IMR-90 (cell line): ENCODE results near the gene ST6GALNAC2. TPM values are rescaled to one million over a fixed set of nuclear protein-coding genes. Genes with fewer than 3 reads are reported as not detected.
A peak's percentile ranks its signal among the peaks of the same experiment; 100 is the strongest.

Experiments
- ATAC-seq: fragments of 200-7000 bp; cut with Tn5 transposase; 2 replicates; pipeline ENCODE4 v1.9.1; 2020; ENCODE audit warnings: low read depth, mild to moderate bottlenecking, moderate library complexity
- BruUV-seq: library from RNA; stranded (reverse); fragments of 400-500 nt; replicated peaks from 2 replicates; lab custom pipeline; 2021; lab: Mats Ljungman, UMichigan
- CTCF ChIA-PET: fragments of 300-600 bp; formaldehyde crosslinking; extraction: SDS; loops from one replicate; lab custom pipeline; 2021; ENCODE audit warnings: antibody characterized with exemption; lab: Yijun Ruan, JAX
- POLR2A ChIA-PET: fragments of 300-600 bp; sonication (Branson Sonifier 250); formaldehyde crosslinking; loops from one replicate; lab custom pipeline; 2022; ENCODE audit warnings: antibody characterized with exemption; ENCODE audit not compliant: unreplicated experiment; lab: Charles Lee
- DNase-seq: peaks from one replicate; pipeline ENCODE4 v3.0.0; 2013
- H2AFZ ChIP-seq: replicated peaks from 2 replicates; pipeline ENCODE3; 2013; ENCODE audit warnings: low read length, mild to moderate bottlenecking; ENCODE audit not compliant: poor library complexity
- H2AK5ac ChIP-seq: 2 replicates; pipeline ENCODE4 v1.6.1; 2013; ENCODE audit warnings: low read depth, low read length, inconsistent platforms
- H2AK9ac ChIP-seq: replicated peaks from 2 replicates; pipeline ENCODE3; 2013; ENCODE audit warnings: mild to moderate bottlenecking, low read depth, low read length, moderate library complexity; ENCODE audit not compliant: poor library complexity
- H2BK120ac ChIP-seq: 2 replicates; pipeline ENCODE4 v1.6.1; 2013; ENCODE audit warnings: low read depth, low read length, inconsistent platforms
- H2BK15ac ChIP-seq: 3 replicates; pipeline ENCODE4 v1.6.1; 2013; ENCODE audit warnings: low read depth, low read length, inconsistent platforms
- H2BK20ac ChIP-seq: 2 replicates; pipeline ENCODE4 v1.6.1; 2013; ENCODE audit warnings: low read depth, mild to moderate bottlenecking, inconsistent platforms, low read length, moderate library complexity
- H2BK5ac ChIP-seq: 2 replicates; pipeline ENCODE4 v1.6.1; 2013; ENCODE audit warnings: mild to moderate bottlenecking, low read depth, low read length, inconsistent platforms; ENCODE audit not compliant: poor library complexity, severe bottlenecking
- H3K14ac ChIP-seq: replicated peaks from 2 replicates; pipeline ENCODE4 v1.6.1; 2013; ENCODE audit warnings: low read depth, low read length, inconsistent platforms
- H3K18ac ChIP-seq: 2 replicates; pipeline ENCODE4 v1.6.1; 2013; ENCODE audit warnings: low read depth, low read length, control low read depth
- H3K23ac ChIP-seq: 2 replicates; pipeline ENCODE4 v1.6.1; 2013; ENCODE audit warnings: low read depth, low read length, inconsistent platforms
- H3K27ac ChIP-seq: 2 replicates; pipeline ENCODE4 v1.5.1; 2013; ENCODE audit warnings: mild to moderate bottlenecking, control low read depth, low read length; ENCODE audit not compliant: insufficient read depth
- H3K27me3 ChIP-seq: 2 replicates; pipeline ENCODE4 v1.6.1; 2013; ENCODE audit warnings: low read length; ENCODE audit not compliant: control insufficient read depth, insufficient read depth
- H3K36me3 ChIP-seq: 2 replicates; pipeline ENCODE4 v1.6.1; 2013; ENCODE audit warnings: low read length, mixed read lengths; ENCODE audit not compliant: control insufficient read depth, insufficient read depth
- H3K4ac ChIP-seq: 2 replicates; pipeline ENCODE4 v1.6.1; 2013; ENCODE audit warnings: low read depth, low read length, inconsistent platforms
- H3K4me1 ChIP-seq: 2 replicates; pipeline ENCODE4 v1.6.1; 2013; ENCODE audit warnings: low read length, mixed read lengths; ENCODE audit not compliant: control insufficient read depth, insufficient read depth
- H3K4me2 ChIP-seq: 2 replicates; pipeline ENCODE4 v1.6.1; 2013; ENCODE audit warnings: low read depth, mild to moderate bottlenecking, control low read depth, low read length, moderate library complexity
- H3K4me3 ChIP-seq: 2 replicates; pipeline ENCODE4 v1.5.1; 2013; ENCODE audit warnings: low read depth, mild to moderate bottlenecking, control low read depth, low read length, moderate library complexity; ENCODE audit not compliant: insufficient read depth
- H3K56ac ChIP-seq: 2 replicates; pipeline ENCODE4 v1.6.1; 2013; ENCODE audit warnings: low read length, inconsistent platforms; ENCODE audit not compliant: insufficient read depth; ENCODE audit errors: extremely low read depth
- H3K79me1 ChIP-seq, 2 experiments: 2 replicates each; pipeline ENCODE4 v1.6.1; 2013; ENCODE audit warnings: low read length in 2 of 2, inconsistent platforms in 1 of 2, low read depth in 1 of 2
- H3K9ac ChIP-seq: 2 replicates; pipeline ENCODE4 v1.6.1; 2013; ENCODE audit warnings: low read depth, low read length, control low read depth
- H3K9me1 ChIP-seq: 2 replicates; pipeline ENCODE4 v1.6.1; 2013; ENCODE audit warnings: low read length, inconsistent platforms; ENCODE audit not compliant: insufficient read depth
- H3K9me3 ChIP-seq: 2 replicates; pipeline ENCODE4 v1.6.1; 2013; ENCODE audit warnings: low read length; ENCODE audit not compliant: control insufficient read depth, insufficient read depth
- H4K20me1 ChIP-seq: 2 replicates; pipeline ENCODE4 v1.6.1; 2013; ENCODE audit warnings: low read length, inconsistent platforms; ENCODE audit not compliant: insufficient read depth
- H4K5ac ChIP-seq: 2 replicates; pipeline ENCODE4 v1.6.1; 2013; ENCODE audit warnings: mild to moderate bottlenecking, low read depth, low read length, control low read depth
- H4K8ac ChIP-seq, 2 experiments: 2 replicates each; pipeline ENCODE4 v1.6.1; 2013; ENCODE audit warnings: low read depth in 2 of 2, low read length in 2 of 2, control low read depth in 1 of 2, inconsistent platforms in 1 of 2
- H4K91ac ChIP-seq: 2 replicates; pipeline ENCODE4 v1.6.1; 2013; ENCODE audit warnings: low read depth, low read length, inconsistent platforms; ENCODE audit not compliant: insufficient read depth
- MAFK ChIP-seq: IDR thresholded peaks from 2 replicates; pipeline ENCODE4 v1.6.1; 2012; ENCODE audit warnings: low read depth, low read length, improper control_type of control experiment
- WGBS, 2 experiments: methylation state at CpG; one replicate each; pipeline versions ENCODE4 v1.1.5 to v1.1.7; 2013; ENCODE audit warnings: missing lambda C conversion rate in 2 of 2; ENCODE audit not compliant: insufficient read length in 1 of 2; ENCODE audit errors: extremely low coverage in 2 of 2; 5-methylcytosine and 5-hydroxymethylcytosine counted together
- dilution Hi-C: fragments of 300-500 bp; cut with HindIII; formaldehyde crosslinking; loops from one replicate; pipeline ENCODE4 v1.14.3; 2018; ENCODE audit warnings: low sequenced_read_pairs; ENCODE audit not compliant: unreplicated experiment
- in situ Hi-C: fragments of 300-500 bp; cut with MboI; formaldehyde crosslinking; loops from 3 replicates; pipeline ENCODE4 v1.14.3; 2019; ENCODE audit warnings: low sequenced_read_pairs, inconsistent platforms, mixed read lengths
- intact Hi-C: fragments of 100-400 bp; cut with micrococcal nuclease; formaldehyde crosslinking; loops from 2 replicates; pipeline ENCODE4 v1.10.0; 2022
- polyA plus RNA-seq, 3 experiments: library from polyadenylated mRNA; depleted of rRNA; stranded (reverse); fragments of >200 nt; gene quantifications; 2 replicates each; pipeline ENCODE4 v1.2.3, GENCODE V29; 2012; ENCODE audit warnings: low replicate concordance in 1 of 3
- total RNA-seq: library from RNA; depleted of rRNA; stranded (reverse); fragments of >200 nt; gene quantifications from 2 replicates; pipeline ENCODE4 v1.2.3, GENCODE V29; 2012
- TF ChIP-seq, protein P1 (sequence below): conservative IDR thresholded peaks from 2 replicates; pipeline ENCODE4 v1.5.1; 2012; ENCODE audit warnings: mild to moderate bottlenecking, low read depth, low read length, improper control_type of control experiment

ST6GALNAC2 gene
- total and polyA plus RNA-seq, 2 of the 4 experiments (the other 2 are of a cell fraction), result 0.10 TPM; not detected in 1

DNA sequence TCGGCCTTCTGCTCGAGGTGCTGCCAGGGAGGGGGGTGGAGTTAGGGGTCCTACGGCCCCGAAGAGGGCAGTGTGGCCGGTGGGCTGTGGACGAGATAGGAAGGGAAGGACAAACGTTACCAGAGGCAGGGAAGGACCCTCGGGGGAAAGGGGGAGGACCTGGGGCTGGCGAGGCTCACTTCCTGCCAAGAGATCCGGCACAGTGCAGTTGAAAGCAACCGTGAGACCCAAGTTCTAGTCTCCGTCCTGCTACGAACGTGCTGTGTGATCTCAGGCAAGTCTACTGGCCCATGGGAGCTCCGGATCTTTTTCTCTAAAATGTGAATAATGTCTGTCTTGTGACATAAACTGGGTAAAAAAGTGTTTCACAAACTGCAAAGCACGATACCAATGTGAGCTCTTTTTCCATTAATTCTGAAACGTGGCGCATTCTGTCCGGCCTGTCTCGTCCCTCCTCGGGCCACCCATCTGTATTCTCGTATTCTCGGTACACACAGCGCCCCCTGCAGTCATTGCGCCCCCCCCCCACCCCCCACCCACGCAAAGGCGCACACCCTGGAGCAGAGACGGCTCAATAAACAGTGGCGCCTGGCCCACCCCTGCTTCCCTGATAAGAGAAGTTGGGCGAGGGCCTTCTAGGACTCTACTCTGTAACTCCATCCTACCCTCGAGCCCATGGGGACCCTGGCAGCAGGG lies 57.0 kb downstream of the ST6GALNAC2 start:
- H3K27me3 ChIP-seq, result no peaks in the 10 kb centered on the region
- peak overlapping the region; percentile 89 for H3K27ac ChIP-seq
- H2BK5ac ChIP-seq, result peak overlapping the region; percentile 91
- intact Hi-C loops, result no loop called here
- BruUV-seq, result no TSS peak
- no peaks in the 10 kb centered on the region for H3K9me3 ChIP-seq
- H3K4me3 ChIP-seq, result no peak overlapping the region
- peaks cover 25% of the 10 kb centered on the region for H3K9me1 ChIP-seq
- no peak for TF ChIP-seq MAFK
- TF ChIP-seq, protein P1, sequence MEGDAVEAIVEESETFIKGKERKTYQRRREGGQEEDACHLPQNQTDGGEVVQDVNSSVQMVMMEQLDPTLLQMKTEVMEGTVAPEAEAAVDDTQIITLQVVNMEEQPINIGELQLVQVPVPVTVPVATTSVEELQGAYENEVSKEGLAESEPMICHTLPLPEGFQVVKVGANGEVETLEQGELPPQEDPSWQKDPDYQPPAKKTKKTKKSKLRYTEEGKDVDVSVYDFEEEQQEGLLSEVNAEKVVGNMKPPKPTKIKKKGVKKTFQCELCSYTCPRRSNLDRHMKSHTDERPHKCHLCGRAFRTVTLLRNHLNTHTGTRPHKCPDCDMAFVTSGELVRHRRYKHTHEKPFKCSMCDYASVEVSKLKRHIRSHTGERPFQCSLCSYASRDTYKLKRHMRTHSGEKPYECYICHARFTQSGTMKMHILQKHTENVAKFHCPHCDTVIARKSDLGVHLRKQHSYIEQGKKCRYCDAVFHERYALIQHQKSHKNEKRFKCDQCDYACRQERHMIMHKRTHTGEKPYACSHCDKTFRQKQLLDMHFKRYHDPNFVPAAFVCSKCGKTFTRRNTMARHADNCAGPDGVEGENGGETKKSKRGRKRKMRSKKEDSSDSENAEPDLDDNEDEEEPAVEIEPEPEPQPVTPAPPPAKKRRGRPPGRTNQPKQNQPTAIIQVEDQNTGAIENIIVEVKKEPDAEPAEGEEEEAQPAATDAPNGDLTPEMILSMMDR, result peak; percentile 20; the same call in 1 of the 2 replicates
- peak; percentile 2 for ATAC-seq
- peak overlapping the region; percentile 91; the same call in 1 of the 2 replicates for H3K23ac ChIP-seq
- peak overlapping the region; percentile 97 for H2AK9ac ChIP-seq
- H2BK20ac ChIP-seq, result peak overlapping the region; percentile 90
- H3K14ac ChIP-seq, result peak overlapping the region; percentile 94
- in situ Hi-C loops, result no loop called here
- 60% methylated on average over 13 of the region's 31 CpGs; no CpG with 5 or more reads in 1 of the 2 experiments for WGBS, 2 experiments
- H4K91ac ChIP-seq, result peak overlapping the region; percentile 99
- H3K4ac ChIP-seq, result peak overlapping the region; percentile 99
- peak overlapping the region; percentile 91 for H3K56ac ChIP-seq
- H3K79me1 ChIP-seq, result peaks cover 0 to 23% of the 10 kb centered on the region in 2 experiments; a peak in 1 of 4 replicates
- peak overlapping the region; percentile 98 for H2AK5ac ChIP-seq
- peak overlapping the region; percentile 88 for H4K5ac ChIP-seq
- 0 out of 2 replicates have a peak, but pooled peaks cover 2% of the 10 kb centered on the region for H4K20me1 ChIP-seq
- dilution Hi-C loops, result no loop called here
- H2BK15ac ChIP-seq, result peak overlapping the region; percentile 99; the same call in 2 of the 3 replicates
- peak overlapping the region; percentile 97 for H2AFZ ChIP-seq
- CTCF ChIA-PET, result interaction anchor here (0.5 to 2.0 kb wide), 4 partner anchors 12 to 262 kb away, joined by 3 to 6 read pairs (median 4); no protein-coding TSS in a partner anchor
- H2BK120ac ChIP-seq, result peak overlapping the region; percentile 97
- DNase-seq, result peak; percentile 28
- H3K9ac ChIP-seq, result peak overlapping the region; percentile 52
- peak overlapping the region; percentile 17 for H3K4me2 ChIP-seq
- peaks cover 48% of the 10 kb centered on the region for H3K4me1 ChIP-seq
- H4K8ac ChIP-seq, result peak overlapping the region; percentile 88 to 100
- peak overlapping the region; percentile 90 for H3K18ac ChIP-seq
- POLR2A ChIA-PET, result interaction anchor here (0.7 to 1.1 kb wide), 2 partner anchors 12 to 17 kb away, joined by 3 to 4 read pairs; no protein-coding TSS in a partner anchor
- peaks cover 7% of the 10 kb centered on the region; the same call in 1 of the 2 replicates for H3K36me3 ChIP-seq
